NCI-H510A treated with DMSO at 0.1 percent for 48 hours (cell line): Measurements from ENCODE around the gene ZNF579.

Experiments
- DNase-seq: peaks from one replicate; lab custom pipeline; 2025; lab: John Stamatoyannopoulos, UW

Gene ZNF579, protein sequence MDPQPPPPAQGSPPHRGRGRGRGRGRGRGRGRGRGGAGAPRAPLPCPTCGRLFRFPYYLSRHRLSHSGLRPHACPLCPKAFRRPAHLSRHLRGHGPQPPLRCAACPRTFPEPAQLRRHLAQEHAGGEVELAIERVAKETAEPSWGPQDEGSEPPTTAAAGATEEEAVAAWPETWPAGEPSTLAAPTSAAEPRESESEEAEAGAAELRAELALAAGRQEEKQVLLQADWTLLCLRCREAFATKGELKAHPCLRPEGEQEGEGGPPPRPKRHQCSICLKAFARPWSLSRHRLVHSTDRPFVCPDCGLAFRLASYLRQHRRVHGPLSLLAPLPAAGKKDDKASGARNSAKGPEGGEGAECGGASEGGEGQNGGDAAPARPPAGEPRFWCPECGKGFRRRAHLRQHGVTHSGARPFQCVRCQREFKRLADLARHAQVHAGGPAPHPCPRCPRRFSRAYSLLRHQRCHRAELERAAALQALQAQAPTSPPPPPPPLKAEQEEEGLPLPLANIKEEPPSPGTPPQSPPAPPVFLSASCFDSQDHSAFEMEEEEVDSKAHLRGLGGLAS

DNA sequence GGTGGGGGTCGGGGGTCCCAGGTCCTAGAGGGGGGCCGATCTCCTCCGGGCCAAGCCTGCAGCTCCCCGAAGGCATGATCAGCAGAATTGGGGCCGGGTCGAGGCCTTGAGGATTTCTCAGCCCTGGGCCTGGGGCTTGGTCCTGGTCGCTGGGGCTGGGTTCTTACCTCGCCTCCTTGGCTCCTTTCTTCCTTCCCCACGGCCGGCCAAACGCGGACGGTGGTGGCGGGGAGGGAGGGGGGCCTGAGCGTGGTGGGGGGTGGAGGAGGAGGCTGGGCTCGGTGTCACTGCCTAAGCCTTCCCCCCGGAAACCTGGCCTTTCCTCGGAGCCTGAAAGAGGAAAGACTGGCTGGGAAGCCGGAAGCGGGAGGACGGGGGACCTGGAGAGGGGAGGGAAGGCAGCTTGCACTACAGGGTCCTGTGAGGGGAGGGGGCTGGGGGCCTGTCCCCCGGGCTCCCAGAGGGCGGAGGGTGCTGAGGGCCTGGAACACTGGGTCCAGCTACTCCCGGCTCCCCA is at the start of gene ZNF579:
Gene ZNF579 (minus strand): TSS at position 221 of the 517 bp plus-strand sequence. CDS start 1,209 bp downstream, outside the sequence.
- peak; percentile 87 for DNase-seq

DNA sequence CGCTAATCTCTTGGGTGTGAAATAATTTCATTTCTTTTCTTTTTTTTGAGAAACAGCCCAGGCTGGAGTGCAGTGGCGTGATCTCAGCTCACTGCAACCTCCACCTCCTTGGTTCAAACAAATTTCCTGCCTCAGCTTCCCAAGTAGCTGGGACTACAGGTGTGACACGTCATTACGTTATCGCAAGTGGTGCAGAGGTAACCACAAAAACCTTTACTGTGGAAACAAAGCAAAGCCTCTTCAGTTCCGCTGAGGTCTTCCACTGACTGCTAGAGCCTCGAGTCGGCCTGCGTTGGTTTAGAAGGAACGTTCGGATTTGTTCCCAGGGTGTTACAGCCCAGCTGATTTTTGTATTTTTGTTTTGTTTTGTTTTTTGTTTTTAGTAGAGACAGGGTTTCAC is 45.7 kb upstream of the ZNF579 start:
- no peak for DNase-seq

DNA sequence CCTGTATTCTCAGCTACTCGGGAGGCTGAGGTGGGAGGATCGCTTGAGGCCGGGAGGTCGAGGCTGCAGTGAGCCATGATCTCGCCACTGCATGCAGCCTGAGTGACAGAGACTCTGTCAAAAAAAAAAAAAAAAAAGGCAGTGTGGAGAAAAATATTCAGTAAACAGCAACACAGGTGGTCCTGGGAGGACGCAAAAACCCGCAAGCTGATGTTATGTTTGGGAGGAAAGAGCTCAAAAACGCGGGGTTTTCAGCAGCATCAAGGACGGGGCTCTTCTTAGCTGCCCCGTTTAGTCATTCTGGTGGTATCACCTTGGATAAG is 44.3 kb upstream of the ZNF579 start:
- DNase-seq, result no peak

DNA sequence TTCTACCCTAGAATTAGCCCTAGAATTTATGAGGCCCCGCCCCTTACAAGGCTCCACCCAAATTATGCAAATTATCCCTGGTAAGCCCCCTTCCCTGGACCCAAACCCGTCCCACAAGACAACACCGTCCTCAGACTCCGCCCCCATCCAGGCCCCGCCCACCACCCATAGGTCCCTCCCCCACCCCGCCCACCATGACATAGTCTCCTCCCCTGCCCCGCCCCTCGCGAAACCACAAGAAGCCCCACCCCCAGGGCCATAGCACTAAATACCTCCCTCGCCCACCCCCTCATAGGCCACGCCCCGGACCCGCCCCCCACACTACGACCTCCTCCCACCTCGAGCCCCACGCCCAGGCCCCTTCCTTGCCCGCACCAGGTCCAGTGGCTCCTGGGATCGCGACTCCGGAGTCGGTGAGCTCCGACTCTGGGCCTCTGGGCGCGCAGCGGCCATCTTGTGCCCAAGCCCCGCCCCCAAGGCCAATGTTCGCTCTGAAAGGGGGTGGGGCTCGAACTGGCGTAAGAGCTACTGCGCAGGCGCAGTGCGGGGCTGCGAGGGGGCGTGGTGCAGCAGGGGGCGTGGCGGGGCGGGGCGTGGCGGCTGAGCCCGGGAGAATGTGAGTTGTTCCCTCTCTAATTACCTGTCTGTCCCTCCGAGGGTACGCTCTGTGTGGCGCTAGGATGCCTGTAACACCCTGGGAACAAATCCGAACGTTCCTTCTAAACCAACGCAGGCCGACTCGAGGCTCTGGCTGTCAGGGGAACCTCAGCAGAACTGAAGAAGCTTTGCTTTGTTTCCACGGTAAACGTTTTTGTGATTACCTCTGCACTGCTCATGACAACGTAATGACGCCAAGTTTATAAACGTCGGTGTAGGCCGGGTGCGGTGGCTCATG is 43.7 kb upstream of the ZNF579 start, which contains the start of gene ZNF784:
Gene ZNF784 (minus strand): TSS at position 458 of the 895 bp plus-strand sequence. CDS start 5 bp downstream, at position 453.
- DNase-seq, result peak; percentile 94

DNA sequence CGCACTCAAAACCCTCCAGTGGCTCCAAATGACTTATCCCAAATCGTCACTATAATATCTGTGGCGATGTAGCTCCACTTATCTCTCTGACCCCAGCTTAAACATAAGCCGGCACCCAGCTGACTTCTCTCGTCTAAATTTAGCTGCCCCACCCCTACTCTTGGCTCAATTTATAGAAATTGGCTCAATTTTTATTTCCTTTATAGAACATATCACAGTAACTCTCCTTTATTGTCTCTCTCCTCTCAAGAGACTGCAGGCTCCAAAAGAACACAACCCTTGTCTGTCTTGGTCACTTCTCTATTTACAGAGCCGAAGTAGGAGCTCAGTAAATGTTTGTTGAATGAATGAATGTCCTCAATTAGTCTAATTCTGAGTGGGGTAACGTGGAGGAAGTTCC is 42.9 kb upstream of the ZNF579 start:
- DNase-seq, result no peak

DNA sequence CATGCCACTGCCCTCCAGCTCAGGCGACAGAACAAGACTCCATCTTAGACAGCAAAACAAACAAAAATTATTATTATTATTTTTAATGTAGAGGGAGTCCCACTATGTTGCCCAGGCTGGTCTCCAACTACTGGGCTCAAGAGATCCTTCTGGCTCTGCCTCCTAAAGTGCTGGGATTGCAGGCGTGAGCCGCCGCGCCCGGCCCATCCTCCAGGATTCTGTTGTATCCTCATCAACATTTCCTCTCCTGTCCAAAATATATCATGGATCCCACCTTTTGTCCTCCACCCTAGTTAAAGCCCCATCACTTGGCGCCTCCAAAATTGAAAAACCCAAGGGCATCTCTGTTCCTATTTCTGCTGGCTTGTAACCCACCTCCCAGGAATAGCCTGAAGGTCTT is 42.5 kb upstream of the ZNF579 start:
- no peak for DNase-seq

DNA sequence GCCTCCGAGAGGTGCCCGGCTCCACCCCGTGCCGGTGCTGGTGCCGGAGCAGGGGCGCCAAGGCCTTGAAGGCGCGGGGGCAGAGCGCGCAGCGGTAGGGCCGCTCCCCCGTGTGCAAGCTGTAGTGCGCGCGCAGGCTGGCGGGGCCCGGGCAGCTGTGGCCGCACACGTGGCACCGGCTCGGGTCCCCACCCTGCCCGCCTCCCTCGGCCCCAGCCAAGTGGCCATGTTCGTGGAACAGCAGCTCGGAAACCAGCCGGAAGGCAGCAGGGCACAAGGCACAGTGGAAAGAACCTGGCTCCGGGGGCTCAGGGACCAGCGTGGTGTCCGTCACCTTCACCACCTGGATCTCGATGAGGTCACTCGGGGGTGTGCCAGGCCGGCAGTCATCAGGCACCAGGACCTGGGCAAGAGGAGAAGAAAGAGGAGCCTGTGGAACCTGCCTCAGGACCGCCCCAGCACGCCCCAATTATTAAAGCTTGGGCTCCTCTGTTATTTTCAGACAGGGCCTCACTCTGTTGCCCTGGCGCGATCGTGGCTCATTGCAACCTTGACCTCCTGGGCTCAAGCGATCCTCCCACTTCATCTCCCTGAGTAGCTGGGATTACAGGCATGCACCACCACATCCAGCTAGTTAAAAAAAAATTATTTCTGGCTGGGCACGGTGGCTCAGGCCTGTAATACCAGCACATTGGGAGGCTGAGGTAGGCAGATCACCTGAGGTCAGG is 41.8 kb upstream of the ZNF579 start:
- DNase-seq, result no peak

DNA sequence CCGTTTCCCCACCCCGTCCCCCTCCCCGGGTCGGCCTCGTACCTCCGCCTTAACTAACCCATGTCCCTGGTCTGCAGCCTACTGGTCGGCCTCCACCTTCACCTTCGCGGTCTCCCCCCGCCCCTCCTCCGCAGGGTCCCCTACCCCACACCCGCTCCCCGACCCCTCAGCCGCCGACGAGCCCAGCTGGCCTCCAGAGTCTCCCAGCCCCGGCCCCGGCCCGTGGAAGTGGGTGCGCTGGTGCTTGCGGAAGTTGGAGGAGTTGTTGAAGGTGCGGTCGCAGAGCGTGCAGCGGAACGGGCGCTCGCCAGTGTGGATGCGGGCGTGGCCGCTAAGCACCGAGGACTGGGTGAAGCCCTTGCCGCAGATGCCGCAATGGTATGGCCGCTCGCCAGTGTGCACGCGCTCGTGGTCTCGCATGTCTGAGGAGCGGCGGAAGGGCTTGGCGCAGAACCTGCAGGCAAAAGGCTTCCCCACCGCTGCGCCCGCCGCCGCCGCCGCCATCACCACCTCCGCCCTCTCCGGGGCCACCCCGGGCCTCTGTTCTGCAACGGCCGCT is 41.1 kb upstream of the ZNF579 start:
- no peak for DNase-seq

DNA sequence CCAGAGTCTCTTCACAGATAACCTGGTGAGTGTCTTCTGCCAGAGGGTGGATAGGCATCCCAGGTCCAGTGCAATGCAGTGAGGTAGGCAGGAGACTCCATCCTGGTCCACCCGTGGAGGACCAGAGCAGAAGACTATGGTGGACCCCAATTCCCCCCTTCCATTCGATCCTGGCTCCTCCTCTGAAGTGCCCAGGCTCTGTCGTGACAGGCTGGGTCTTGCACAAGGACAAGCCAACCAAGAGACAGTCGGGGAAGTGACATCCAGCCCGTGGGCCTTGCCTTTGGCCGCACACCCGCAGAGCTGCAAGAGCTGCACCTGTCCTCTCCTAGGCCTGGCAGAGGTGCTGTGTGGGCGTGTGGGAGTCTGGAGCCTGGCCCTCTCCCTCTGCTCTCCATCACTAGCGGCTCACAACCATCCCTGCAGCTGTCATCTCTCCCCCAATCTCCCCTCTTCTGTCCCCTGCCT is 40.6 kb upstream of the ZNF579 start:
- no peak for DNase-seq

DNA sequence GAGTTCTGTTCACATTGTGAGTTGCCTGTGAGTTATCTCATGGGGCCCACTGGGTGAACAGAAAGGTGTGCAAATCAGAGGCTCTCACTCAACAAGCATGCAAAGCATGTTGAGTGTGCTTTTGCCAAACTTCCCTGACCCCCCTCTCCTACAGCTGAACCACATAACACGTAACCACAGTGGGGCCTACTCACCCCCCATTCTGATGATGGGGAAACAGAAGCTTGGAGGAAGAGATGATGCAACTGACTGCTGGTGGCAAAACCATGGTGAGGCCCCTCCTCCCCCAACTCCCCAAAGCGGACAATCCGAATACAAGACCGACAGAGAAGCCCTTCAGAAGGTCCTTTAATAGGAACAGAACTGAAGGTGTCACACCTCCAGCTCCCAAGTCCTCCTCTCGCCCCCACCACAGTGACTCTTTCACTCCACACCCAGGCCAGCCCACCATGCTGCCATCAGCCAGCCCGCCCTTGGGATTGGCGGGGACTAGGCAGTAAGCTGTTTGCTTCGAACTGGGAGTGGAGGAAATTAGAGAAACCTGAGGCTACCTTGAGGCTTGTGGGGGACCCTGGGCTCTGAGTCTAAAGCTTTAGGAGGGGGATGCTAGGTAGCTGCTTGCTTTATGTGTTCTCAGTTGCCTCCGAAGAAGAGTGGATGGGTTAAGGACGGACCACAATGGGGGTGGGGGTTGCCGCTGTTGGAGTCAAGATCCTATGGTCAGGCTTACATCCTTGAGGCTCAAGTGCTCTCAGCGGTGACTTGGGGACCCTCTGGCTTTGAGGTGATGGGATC is 40.0 kb upstream of the ZNF579 start:
- DNase-seq, result no peak

DNA sequence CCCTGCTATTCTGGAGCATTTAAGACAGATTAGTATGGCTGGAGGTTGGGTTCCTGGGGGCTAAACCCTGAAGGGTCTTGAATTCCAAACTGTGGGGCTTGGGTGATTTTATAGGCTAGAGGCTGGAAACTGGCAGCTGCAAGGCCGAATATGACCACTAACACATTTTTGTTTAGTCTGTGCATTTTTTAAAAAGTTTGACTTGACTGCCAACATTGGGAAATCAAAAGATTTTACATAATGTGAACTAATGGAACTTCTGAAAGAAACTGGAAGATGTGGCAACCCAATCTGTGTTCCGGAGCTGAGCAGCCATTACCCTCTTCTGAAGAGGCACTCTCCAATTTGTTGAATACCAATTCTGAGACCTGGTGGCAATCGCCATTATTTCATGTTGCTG is 38.6 kb upstream of the ZNF579 start:
- DNase-seq, result no peak

DNA sequence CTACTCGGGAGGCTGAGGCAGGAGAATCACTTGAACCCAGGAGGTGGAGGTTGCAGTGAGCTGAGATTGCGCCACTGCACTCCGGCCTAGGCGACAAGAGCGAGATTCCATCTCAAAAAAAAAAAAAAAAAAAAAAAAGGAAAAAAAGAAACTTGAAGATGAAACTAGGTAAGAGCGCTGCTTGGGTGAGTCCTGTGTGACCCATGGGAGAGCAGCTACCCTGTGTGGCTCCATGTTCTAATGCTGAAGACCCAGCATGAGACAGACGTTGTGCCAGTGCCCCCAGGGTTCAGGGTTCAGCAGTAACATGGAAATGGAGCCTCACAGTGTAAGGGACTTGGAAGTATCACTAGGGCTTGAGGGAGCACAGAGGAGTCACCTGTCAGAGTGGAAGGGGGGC is 37.8 kb upstream of the ZNF579 start:
- DNase-seq, result no peak

DNA sequence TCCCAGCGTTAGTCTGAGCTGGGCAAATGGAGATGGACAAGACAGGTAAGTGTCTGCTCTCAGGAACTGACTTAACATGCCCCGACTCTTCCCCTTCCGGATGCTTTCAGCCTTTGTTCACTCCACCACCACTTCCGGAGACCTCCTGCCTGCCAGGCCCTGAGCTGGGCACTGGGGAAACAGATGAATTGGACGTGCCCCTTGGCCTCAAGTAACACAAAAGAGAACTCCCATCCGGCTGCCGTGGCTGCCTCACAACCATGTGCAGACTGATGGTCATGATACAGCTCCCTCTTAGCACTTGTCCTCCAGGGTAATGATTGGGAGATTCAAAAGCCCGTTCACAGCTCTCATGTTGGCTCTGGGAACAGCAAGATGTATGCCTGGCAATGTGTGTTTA is 36.8 kb upstream of the ZNF579 start:
- DNase-seq, result no peak

DNA sequence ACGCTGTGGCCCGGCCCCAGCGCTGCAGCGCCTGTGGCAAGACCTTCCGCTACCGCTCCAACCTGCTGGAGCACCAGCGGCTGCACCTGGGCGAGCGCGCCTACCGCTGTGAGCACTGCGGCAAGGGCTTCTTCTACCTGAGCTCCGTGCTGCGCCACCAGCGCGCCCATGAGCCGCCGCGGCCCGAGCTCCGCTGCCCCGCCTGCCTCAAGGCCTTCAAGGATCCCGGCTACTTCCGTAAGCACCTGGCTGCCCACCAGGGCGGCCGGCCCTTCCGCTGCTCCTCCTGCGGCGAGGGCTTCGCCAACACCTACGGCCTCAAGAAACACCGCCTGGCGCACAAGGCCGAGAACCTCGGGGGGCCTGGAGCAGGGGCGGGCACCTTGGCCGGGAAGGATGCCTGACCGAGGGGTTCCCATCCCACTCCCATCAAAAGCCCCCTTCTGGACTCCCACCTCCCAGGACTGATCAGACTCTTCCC is 35.8 kb upstream of the ZNF579 start:
- no peak for DNase-seq

DNA sequence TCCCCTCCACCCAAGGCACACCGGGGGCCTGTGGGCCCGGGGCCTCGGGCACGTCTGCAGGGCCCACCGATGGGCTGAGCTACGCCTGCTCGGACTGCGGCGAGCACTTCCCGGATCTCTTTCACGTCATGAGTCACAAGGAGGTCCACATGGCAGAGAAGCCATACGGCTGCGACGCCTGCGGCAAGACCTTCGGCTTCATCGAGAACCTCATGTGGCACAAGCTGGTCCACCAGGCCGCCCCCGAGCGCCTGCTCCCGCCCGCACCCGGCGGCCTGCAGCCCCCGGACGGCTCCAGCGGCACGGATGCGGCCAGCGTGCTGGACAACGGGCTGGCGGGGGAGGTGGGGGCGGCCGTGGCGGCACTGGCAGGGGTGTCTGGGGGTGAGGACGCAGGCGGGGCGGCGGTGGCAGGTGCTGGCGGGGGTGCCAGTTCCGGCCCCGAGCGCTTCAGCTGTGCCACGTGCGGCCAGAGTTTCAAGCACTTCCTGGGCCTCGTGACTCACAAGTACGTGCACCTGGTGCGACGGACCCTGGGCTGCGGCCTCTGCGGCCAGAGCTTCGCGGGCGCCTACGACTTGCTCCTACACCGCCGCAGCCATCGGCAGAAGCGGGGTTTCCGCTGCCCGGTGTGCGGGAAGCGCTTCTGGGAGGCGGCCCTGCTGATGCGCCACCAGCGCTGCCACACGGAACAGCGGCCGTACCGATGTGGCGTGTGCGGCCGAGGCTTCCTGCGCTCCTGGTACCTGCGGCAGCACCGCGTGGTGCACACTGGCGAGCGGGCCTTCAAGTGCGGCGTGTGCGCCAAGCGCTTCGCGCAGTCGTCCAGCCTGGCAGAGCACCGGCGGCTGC is 35.1 kb upstream of the ZNF579 start:
- no peak for DNase-seq

DNA sequence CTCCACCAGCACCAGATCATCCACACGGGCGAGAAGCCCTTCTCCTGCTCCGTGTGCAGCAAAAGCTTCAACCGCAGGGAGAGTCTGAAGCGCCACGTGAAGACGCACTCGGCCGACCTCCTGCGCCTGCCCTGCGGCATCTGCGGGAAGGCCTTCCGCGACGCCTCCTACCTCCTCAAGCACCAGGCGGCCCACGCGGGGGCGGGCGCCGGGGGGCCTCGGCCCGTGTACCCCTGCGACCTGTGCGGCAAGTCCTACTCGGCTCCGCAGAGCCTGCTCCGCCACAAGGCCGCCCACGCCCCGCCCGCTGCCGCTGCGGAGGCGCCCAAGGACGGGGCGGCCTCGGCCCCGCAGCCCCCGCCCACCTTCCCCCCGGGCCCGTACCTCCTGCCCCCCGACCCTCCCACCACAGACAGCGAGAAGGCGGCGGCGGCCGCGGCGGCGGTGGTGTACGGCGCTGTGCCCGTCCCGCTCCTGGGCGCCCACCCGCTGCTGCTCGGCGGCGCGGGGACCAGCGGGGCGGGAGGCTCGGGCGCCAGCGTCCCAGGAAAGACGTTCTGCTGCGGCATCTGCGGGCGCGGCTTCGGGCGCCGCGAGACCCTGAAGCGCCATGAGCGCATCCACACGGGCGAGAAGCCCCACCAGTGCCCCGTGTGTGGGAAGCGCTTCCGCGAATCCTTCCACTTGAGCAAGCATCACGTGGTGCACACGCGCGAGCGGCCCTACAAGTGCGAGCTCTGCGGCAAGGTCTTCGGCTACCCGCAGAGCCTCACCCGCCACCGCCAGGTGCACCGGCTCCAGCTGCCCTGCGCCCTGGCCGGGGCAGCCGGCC is 34.3 kb upstream of the ZNF579 start:
- DNase-seq, result no peak

DNA sequence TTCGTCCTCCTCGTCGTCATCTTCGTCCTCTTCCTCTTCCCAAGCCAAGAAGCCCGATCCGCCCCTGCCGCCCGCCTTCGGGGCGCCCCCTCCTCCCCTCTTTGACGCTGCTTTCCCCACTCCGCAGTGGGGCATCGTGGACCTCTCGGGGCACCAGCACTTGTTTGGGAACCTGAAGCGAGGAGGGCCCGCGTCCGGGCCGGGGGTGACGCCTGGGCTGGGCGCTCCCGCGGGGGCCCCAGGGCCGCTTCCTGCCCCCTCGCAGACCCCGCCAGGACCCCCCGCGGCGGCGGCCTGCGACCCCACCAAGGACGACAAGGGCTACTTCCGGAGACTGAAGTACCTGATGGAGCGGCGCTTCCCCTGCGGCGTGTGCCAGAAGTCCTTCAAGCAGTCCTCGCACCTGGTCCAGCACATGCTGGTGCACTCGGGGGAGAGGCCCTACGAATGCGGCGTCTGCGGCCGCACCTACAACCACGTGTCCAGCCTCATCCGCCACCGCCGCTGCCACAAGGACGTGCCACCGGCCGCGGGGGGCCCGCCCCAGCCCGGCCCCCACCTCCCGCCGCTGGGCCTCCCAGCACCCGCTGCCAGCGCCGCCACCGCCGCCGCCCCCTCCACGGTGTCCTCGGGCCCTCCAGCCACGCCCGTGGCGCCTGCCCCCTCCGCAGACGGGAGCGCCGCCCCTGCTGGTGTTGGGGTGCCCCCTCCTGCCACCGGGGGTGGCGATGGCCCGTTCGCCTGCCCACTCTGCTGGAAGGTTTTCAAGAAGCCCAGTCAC is 33.5 kb upstream of the ZNF579 start:
- DNase-seq, result no peak

DNA sequence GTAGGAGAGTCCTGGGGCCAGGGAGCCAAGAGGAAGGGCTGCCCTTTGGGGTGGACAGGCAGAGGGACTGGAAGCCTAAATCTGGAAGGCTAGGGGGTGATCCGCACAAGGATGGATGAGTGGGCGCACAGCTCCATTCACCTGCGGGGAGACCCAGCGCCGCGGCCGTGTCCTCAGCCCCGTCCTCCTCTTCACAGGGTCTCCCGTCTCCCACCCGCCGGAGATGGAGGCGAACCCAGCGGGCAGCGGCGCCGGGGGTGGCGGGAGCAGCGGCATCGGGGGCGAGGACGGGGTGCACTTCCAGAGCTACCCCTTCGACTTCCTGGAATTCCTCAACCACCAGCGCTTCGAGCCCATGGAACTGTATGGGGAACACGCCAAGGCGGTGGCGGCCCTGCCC is 32.7 kb upstream of the ZNF579 start:
- DNase-seq, result no peak
